Activated T-cell treated with anti-CD3 and anti-CD28 coated beads, Interleukin-2, amount 50 U/mL, for 24 hours (primary cell): ENCODE results near the gene SPOCD1.
A peak's percentile ranks its signal among the peaks of the same experiment; 100 is the strongest.

ENCODE experiments used
- DNase-seq: peaks from one replicate; pipeline ENCODE4 v3.0.0-alpha.2; 2020
- H3K27ac Mint-ChIP-seq: 2 replicates; pipeline ENCODE4 v1.8.0; 2020; ENCODE audit warnings: mild to moderate bottlenecking, mixed read lengths
- H3K27me3 Mint-ChIP-seq: 2 replicates; pipeline ENCODE4 v1.8.0; 2020; ENCODE audit warnings: mixed read lengths
- H3K36me3 Mint-ChIP-seq: 2 replicates; pipeline ENCODE4 v1.8.0; 2020; ENCODE audit warnings: low read depth, mixed read lengths
- H3K4me1 Mint-ChIP-seq: 2 replicates; pipeline ENCODE4 v1.8.0; 2020; ENCODE audit warnings: low read depth, mixed read lengths
- H3K4me3 Mint-ChIP-seq: 2 replicates; pipeline ENCODE4 v1.8.0; 2020; ENCODE audit warnings: mild to moderate bottlenecking, moderate library complexity, mixed read lengths
- H3K9me3 Mint-ChIP-seq: 2 replicates; pipeline ENCODE4 v1.8.0; 2020; ENCODE audit warnings: mixed read lengths

Gene SPOCD1

DNA sequence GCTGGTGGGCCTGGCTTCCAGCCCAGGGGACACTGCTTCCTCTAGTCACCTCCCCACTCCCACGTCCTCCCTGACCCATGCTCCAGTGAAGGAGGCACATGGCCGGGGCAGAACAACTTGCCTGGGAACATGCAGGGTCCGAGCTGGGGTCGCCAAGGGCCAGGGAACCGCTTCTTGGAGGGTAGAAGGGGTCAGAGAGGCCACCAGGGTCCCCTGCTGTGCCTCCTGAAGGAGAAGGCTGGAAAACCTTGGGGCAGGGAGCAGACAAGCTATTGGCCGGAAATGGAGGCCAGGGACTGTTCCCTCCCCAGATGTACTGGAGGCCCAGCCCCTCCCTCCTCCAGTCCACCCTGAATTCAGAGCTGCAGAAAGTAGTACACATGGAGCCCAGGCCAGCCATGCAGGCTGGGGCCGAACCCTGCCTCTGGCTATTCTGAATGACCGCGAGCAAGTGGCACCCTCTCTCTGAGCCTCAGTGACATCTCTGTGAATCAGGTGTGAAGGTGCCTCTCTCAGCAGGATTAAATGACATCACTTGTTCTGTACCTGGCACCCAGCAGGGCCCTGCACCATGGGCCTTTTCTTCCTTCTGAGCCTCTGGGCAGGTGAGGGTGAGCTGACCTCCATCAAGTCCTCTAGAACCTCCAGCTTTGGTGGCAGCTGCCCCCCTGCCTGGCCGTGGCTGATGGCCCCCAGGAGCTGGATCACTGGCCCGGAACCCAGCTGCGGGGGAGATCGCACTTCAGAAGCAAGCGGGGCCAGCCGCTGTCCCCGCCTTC is 15.7 kb downstream of the SPOCD1 start:
- Mint-ChIP-seq H3K4me3 (no peak overlapping the region), H3K27me3 (no peaks in the 10 kb centered on the region), H3K4me1 (peaks cover 16% of the 10 kb centered on the region), H3K36me3 (no peaks in the 10 kb centered on the region), H3K27ac (no peak overlapping the region), H3K9me3 (no peaks in the 10 kb centered on the region)
- DNase-seq, result peak; percentile 19

DNA sequence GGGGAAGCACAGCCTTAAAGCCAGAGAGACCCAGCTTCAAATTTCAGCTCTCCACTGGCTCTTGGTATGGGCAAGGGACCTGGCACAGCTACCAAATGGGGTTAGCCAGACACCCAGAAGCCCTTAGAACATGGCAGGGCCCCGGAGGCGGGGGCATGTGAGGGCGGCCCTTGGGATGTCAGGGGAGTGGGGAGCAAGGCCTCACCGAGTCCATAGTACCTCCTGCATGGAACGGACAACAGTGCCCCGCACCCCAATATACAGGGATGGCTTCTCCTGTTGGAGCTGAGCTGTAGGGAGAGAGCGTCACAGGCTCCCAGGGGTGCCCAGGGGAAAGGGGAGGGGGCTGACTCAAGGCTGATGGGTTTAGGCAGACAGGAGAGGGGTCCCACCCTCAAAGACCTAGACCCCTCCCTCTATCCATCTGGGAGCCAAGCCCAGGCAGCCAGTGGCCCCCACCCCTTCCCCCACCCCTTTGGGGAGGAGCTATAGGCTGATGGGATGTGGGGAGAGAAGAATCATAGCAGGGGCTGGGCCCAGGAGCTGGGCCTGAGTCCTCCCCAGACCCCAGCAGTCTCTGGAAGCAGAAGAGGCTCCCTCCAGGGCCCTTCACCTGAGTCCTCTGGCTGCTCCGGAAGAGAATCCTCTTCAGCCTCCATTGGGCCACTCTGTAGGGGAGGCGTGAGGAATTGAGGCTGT is 16.5 kb downstream of the SPOCD1 start:
- Mint-ChIP-seq H3K27me3 (no peaks in the 10 kb centered on the region), H3K4me1 (peaks cover 16% of the 10 kb centered on the region), H3K4me3 (no peak overlapping the region), H3K9me3 (no peaks in the 10 kb centered on the region), H3K36me3 (no peaks in the 10 kb centered on the region), H3K27ac (peak overlapping the region; percentile 40)
- DNase-seq, result peak; percentile 27

- H3K36me3 Mint-ChIP-seq, result no peaks in the 10 kb centered on the region
- peak; percentile 37 for DNase-seq
- H3K27ac Mint-ChIP-seq, result peak overlapping the region; percentile 40
- no peak overlapping the region for H3K4me3 Mint-ChIP-seq
- no peaks in the 10 kb centered on the region for H3K27me3 Mint-ChIP-seq
- H3K4me1 Mint-ChIP-seq, result peaks cover 16% of the 10 kb centered on the region
- no peaks in the 10 kb centered on the region for H3K9me3 Mint-ChIP-seq
Observed at GRCh38 chr1:31798433-31799195, 17.2 kb downstream of the SPOCD1 start.

DNA sequence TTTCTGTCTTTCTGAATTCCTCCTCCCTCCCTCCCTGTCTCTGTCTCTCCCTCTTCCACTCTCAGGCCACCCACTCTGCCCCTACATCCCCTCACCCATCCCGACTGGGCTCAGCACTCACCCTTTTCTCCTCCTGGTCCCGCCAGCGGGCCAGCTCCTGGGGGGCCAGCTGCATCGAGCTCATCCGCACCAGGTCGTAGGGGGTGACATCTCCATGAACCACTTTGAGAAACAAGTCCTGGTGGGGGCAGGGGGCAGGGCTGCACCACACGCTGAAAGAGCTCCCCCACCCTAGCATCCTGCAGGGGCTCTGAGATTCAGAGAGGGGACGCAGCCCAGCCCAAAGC is 17.8 kb downstream of the SPOCD1 start:
- H3K4me3 Mint-ChIP-seq, result no peak overlapping the region
- H3K9me3 Mint-ChIP-seq, result no peaks in the 10 kb centered on the region

DNA sequence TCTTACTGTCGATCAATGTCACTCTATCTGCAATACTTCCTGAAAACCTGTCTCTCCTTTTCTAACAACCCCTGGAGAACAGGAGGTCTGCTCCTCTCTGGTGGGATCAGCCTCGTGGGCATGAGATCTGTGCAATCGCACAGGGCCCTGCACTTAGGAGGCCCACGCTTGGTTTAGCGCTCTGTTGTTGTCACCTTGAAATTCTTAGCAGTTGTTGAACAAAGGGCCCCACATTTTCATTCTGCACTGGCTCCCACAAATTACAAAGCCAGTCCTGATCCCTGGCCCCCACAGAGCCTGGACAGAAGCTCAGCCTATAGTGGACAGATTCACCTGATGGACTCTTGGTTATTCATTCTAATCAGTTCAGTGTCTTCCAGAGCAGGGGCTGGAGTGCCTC is 18.6 kb downstream of the SPOCD1 start:
- Mint-ChIP-seq H3K4me1 (peaks cover 9% of the 10 kb centered on the region), H3K27me3 (no peaks in the 10 kb centered on the region), H3K4me3 (no peak overlapping the region), H3K9me3 (no peaks in the 10 kb centered on the region), H3K36me3 (no peaks in the 10 kb centered on the region), H3K27ac (no peak overlapping the region)
- DNase-seq, result peak; percentile 20

More for the DNA sequence above, 17.8 kb downstream of the SPOCD1 start:
- Mint-ChIP-seq H3K36me3 (no peaks in the 10 kb centered on the region), H3K27me3 (no peaks in the 10 kb centered on the region), H3K27ac (no peak overlapping the region), H3K4me1 (peaks cover 16% of the 10 kb centered on the region)
- no peak for DNase-seq

DNA sequence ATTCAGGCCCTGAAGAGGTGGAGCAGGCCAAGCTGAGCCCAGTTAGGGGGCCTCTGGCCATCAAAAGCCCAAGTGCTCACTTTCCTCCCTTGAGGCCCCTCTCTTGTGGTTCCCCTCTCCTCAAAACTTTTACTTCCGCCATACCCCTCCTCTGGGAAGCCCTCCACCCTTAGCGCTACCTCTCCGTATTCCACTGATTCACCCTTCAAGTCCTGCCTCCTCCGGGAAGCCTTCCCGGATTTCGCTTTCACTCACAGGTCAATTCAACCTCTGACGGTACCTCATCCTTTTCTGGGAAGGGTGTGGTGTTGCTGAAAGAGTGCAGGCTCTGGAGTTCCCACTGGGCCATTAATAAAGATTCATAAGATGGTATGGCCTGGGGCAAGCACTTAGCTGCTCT is 19.1 kb downstream of the SPOCD1 start:
- H3K4me1 Mint-ChIP-seq, result peaks cover 9% of the 10 kb centered on the region
- H3K9me3 Mint-ChIP-seq, result no peaks in the 10 kb centered on the region
- H3K36me3 Mint-ChIP-seq, result no peaks in the 10 kb centered on the region
- no peak overlapping the region for H3K27ac Mint-ChIP-seq
- DNase-seq, result peak; percentile 8
- H3K27me3 Mint-ChIP-seq, result no peaks in the 10 kb centered on the region
- no peak overlapping the region for H3K4me3 Mint-ChIP-seq

- peaks cover 9% of the 10 kb centered on the region for H3K4me1 Mint-ChIP-seq
- H3K27ac Mint-ChIP-seq, result no peak overlapping the region
- H3K36me3 Mint-ChIP-seq, result no peaks in the 10 kb centered on the region
- H3K27me3 Mint-ChIP-seq, result no peaks in the 10 kb centered on the region
- H3K4me3 Mint-ChIP-seq, result no peak overlapping the region
- peak; percentile 14 for DNase-seq
- H3K9me3 Mint-ChIP-seq, result no peaks in the 10 kb centered on the region
Observed at GRCh38 chr1:31795801-31796621, 19.8 kb downstream of the SPOCD1 start.

- H3K4me3 Mint-ChIP-seq, result no peak overlapping the region
- no peaks in the 10 kb centered on the region for H3K36me3 Mint-ChIP-seq
- H3K9me3 Mint-ChIP-seq, result no peaks in the 10 kb centered on the region
- H3K4me1 Mint-ChIP-seq, result peaks cover 9% of the 10 kb centered on the region
- peak; percentile 6 for DNase-seq
- no peaks in the 10 kb centered on the region for H3K27me3 Mint-ChIP-seq
- H3K27ac Mint-ChIP-seq, result no peak overlapping the region
Observed at GRCh38 chr1:31795096-31795675, 20.6 kb downstream of the SPOCD1 start.

DNA sequence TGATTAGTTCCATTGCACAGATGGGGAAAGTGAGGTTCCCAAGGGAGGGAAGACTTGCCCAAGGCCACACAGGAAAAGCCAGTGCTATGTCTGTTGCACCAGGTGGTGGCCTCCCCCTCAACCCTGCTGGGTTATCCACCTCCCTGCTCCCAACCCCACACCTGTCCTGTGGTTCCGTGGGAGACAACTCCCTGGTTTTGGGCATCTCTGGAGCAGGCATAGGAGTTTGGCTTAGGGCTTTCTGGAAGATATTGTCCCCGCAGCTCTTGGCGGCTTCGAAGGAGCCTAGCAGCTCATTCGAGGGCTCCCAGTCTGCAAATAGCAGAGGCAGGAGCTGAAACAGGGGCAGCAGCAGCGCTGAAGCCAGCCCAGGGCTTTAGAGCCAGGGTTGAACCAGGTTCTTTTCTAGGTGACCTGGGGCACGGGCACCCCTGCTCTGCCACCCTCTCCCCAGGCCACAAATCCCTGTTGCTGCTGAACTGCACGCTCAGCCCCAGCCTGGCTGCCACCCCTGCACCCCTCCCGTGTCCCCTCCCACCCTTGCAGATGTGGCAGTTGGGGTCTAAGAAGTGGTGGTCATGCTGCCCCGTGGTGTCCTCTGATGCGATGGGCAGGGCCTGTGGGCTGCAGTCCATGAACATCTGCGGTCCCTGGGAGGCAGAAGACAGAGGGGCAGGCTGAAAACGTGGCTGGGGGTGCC is 22.1 kb downstream of the SPOCD1 start:
- Mint-ChIP-seq H3K4me3 (no peak overlapping the region), H3K36me3 (no peaks in the 10 kb centered on the region), H3K27ac (no peak overlapping the region), H3K27me3 (no peaks in the 10 kb centered on the region), H3K9me3 (no peaks in the 10 kb centered on the region), H3K4me1 (peaks cover 11% of the 10 kb centered on the region)
- peak; percentile 12 for DNase-seq

- Mint-ChIP-seq H3K36me3 (no peaks in the 10 kb centered on the region), H3K4me1 (peaks cover 6% of the 10 kb centered on the region), H3K9me3 (no peaks in the 10 kb centered on the region), H3K27me3 (no peaks in the 10 kb centered on the region), H3K27ac (no peak overlapping the region), H3K4me3 (no peak overlapping the region)
- DNase-seq, result peak; percentile 20
Observed at GRCh38 chr1:31793086-31793485, 22.7 kb downstream of the SPOCD1 start.

DNA sequence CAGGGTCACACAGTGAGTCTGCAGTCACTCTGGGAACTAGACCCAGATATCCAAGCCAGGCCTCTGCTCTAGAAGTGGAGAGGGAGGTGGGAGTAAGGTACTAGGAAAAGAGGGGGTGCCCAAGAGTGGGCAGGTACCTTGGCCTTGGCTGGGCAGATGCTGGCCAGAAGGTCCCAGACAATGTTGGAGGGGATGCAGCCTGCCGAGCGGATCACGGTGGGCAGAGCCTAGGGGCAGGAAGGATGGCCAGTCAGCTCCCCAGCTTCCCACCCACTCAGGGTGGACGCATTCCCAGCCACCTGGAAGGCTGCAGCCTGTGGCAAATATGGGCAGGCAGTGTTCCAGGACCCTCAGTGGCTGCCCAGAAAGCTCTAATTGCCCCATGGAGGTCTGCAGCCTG is 23.3 kb downstream of the SPOCD1 start:
- no peak for DNase-seq
- Mint-ChIP-seq H3K36me3 (no peaks in the 10 kb centered on the region), H3K9me3 (no peaks in the 10 kb centered on the region), H3K4me3 (no peak overlapping the region), H3K27ac (no peak overlapping the region), H3K27me3 (no peaks in the 10 kb centered on the region), H3K4me1 (peaks cover 12% of the 10 kb centered on the region)

GRCh38 chr1:31792116-31792515 is 23.7 kb downstream of the SPOCD1 start:
- no peaks in the 10 kb centered on the region for H3K9me3 Mint-ChIP-seq
- H3K4me1 Mint-ChIP-seq, result peaks cover 12% of the 10 kb centered on the region
- H3K27ac Mint-ChIP-seq, result no peak overlapping the region
- H3K4me3 Mint-ChIP-seq, result no peak overlapping the region
- H3K36me3 Mint-ChIP-seq, result no peaks in the 10 kb centered on the region
- no peak for DNase-seq
- H3K27me3 Mint-ChIP-seq, result no peaks in the 10 kb centered on the region

DNA sequence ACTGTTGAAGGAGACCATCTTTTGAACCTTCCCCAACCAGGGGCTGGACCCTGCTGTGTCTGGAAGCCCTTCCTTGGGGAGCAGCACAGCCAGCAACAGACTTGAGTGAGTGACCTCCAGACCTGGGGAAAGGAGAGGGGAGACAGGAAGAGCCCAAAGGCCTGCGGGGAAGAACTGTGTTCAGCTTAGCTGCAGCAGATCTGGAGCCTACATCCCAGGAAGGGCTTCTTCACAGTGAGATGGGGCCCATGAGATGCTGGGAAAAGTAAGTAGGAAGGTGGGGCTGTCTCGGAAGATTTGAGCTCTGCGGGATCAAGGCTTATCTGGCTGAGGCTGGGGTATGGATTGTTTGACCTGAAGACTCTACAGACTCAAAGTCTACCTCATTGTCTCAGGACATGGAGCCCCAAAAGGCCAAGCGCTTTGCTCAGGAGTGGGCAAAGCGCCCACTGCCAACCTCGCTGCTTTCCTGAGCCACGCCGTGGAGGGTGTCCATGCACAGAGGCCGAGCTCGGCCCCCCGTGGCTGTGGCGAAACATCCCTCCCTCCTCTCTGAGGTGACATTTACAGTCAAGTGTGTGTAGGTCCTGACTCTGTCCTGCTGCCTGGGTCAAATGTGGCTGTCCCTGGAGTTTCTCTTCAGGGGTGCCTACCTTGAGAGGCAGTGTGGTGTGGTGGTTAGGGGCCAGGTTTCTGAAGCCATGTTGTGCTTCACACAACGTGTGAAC is 24.5 kb downstream of the SPOCD1 start:
- Mint-ChIP-seq H3K27me3 (no peaks in the 10 kb centered on the region), H3K36me3 (no peaks in the 10 kb centered on the region), H3K9me3 (no peaks in the 10 kb centered on the region), H3K4me1 (peaks cover 12% of the 10 kb centered on the region), H3K27ac (no peak overlapping the region), H3K4me3 (no peak overlapping the region)
- no peak for DNase-seq
